GM12892 (cell line): ENCODE results near the gene OR6C3. TPM values are rescaled to one million over a fixed set of nuclear protein-coding genes. Genes with fewer than 3 reads are reported as not detected.
"Not testable (repeated sequence)": the region's sequence is repeated elsewhere in the genome, so short reads cannot be mapped to it uniquely, and the experiment has no call there.

ENCODE experiments used
- DNase-seq: peaks from one replicate; pipeline ENCODE4 v3.0.0; 2011; ENCODE audit not compliant: insufficient read length
- FAIRE-seq: peaks from 2 replicates; lab custom pipeline; 2011; peaks lifted over from hg19 to GRCh38; lab: Jason Lieb, UNC
- POLR2A ChIP-seq: IDR thresholded peaks from 2 replicates; pipeline ENCODE4 v1.6.1; 2011; ENCODE audit warnings: low read depth, low read length, control low read depth
- POLR2AphosphoS5 ChIP-seq: IDR thresholded peaks from 2 replicates; pipeline ENCODE4 v1.6.1; 2011; ENCODE audit warnings: low read depth, low read length, control low read depth
- TAF1 ChIP-seq: IDR thresholded peaks from 2 replicates; pipeline ENCODE4 v1.6.1; 2011; ENCODE audit warnings: low read depth, mild to moderate bottlenecking, control low read depth, low read length, borderline replicate concordance
- polyA plus RNA-seq: library from polyadenylated mRNA; unstranded; fragments of >200 nt; gene quantifications from one replicate; pipeline ENCODE4 v1.2.1, GENCODE V29; 2012; ENCODE audit warnings: missing spikeins, inconsistent platforms; ENCODE audit not compliant: missing spikeins

OR6C3 gene
- polyA plus RNA-seq, result not detected

GRCh38 chr12:55330446-55330845, at the start of gene OR6C3:
Gene OR6C3, plus strand, starts transcription at chr12:55330746. Its CDS starts 955 bp downstream, at chr12:55331701.
- DNase-seq (no peak), FAIRE-seq (no peak)
- no peak for TF ChIP-seq POLR2AphosphoS5
- TF ChIP-seq TAF1, result no peak
- no peak for TF ChIP-seq POLR2A

DNA sequence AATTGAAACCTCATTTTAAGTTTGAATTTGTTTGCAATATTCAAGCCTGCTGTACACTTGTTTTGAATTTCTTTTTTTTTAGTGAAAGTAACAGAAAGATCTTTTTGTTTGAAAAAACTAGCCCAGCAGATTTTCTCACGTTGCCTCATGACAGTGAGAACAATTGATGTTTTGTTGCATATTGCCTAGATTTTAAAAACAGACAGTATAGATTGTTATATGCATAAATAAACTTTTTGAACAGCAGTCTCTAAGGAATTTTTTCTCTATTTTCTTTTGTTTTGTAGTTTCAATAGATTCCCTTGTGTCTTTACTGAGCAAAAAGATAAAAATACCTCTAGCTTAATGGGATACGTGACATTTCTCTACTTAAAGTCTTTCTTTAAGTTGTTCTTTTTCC, 49.6 kb upstream of the OR6C3 start:
- no peak for TF ChIP-seq POLR2A
- no peak for TF ChIP-seq TAF1
- no peak for TF ChIP-seq POLR2AphosphoS5
- no peak for FAIRE-seq
- no peak for DNase-seq

DNA sequence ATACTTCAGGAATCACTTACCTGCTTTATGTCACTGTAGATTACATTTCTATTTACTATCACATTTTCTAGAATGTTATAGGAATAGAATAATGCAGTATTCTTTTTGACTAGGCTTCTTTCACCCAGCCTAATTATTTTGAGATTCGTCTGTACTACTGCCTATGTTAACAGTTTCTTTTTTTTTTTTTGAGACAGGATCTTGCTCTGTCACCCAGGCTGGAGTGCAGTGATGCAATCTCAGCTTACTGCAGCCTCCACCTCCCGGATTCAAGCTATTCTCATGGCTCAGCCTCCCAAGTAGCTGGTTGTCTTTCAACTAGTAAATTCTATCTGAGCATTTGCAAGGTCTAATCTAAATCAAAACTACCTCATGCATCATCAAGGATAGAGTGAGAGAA, 40.5 kb upstream of the OR6C3 start:
- TF ChIP-seq POLR2A, result no peak
- TF ChIP-seq POLR2AphosphoS5, result no peak
- no peak for DNase-seq
- FAIRE-seq, result no peak

DNA sequence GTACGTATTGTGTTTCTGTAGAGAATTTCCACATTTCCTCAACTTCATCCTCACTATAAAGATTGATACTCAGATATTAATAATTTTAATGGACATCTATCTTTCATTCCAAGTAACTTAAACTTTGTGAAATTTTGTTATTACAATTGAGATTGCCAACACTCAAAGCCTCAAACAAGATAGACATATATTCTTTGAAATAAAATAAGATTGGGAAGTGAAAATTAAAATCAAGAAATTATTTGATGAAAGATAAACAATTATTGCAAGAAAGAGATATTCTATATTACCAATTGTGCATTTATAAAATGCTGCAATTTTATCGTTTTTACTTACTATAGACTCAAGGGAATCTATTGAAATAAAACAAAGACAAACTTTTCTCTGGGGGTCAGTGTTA, 34.1 kb upstream of the OR6C3 start, which contains the start of gene OR6C6:
TSS of gene OR6C6 (minus strand) at position 101 of the 400 bp plus-strand sequence. CDS start 1,337 bp downstream, outside the sequence.
- TF ChIP-seq TAF1 (no peak), POLR2A (no peak), POLR2AphosphoS5 (no peak)
- FAIRE-seq (no peak), DNase-seq (no peak)

DNA sequence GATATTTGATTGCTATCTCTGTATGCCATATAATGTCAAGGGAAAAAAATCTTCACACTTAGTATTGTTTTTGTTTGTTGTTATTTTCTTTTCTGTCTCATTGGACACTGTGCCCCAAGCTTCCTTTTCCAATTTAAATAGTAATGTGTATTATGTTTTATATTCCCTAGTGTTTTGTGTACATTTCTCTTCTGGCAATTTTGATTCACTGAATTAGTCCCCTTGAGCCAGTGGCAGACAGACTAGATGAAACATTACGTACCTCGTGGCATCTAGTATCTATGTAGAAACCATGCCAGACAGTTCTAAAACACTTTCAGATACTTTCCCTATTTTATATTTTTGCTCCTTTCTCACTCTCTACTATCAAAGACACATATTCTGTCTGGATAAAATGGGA, 16.5 kb upstream of the OR6C3 start, which contains the start of gene OR6C1:
TSS of gene OR6C1 (plus strand) at position 301 of the 400 bp plus-strand sequence. CDS start 6,257 bp downstream, outside the sequence.
- FAIRE-seq, result no peak
- DNase-seq, result no peak
- TF ChIP-seq POLR2A, result no peak
- TF ChIP-seq POLR2AphosphoS5, result no peak
- no peak for TF ChIP-seq TAF1

DNA sequence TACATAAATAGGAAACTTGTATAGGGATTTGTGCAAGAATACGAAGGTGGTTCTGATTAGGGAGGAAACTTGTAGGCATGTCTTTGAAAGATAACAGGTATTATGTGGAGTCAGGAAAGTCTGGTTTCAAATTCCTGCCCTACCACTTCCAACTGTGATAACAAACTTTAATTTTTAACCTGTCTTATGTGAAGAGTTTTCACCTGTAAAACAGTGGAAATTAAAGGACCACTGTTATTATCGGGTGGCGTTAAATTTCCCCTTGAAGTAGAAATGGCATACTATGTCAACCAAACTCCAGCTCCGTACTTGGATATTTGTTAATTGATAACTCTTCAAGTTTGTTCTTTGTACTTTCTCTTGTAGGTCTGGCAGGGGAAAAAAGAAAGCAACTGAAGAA, 10.3 kb upstream of the OR6C3 start:
- TF ChIP-seq TAF1, result no peak
- TF ChIP-seq POLR2A, result no peak
- TF ChIP-seq POLR2AphosphoS5, result no peak
- FAIRE-seq (no peak), DNase-seq (no peak)

- DNase-seq, FAIRE-seq: not testable (repeated sequence)
Observed at GRCh38 chr12:55325801-55326200, 4.7 kb upstream of the OR6C3 start.

DNA sequence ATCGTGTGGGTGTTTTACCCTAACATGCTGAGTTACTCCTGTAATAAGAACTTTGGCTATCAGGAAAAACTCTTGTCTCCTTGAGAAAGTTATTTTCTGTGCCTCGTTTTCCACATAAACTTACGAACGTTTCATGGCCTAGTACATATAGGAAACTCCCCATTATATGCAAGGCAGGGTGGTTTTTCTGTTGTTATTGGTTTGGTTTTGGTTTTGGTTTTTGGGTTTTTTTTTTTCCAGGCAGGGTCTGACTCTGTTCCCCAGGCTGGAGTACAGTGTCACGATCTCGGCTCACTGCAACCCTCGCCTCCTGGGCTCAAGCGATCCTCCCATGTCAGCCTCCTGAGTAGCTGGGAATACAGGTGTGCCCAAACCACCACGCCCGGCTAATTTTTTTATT, 5.5 kb downstream of the OR6C3 start:
- FAIRE-seq, result no peak
- no peak for DNase-seq
- TF ChIP-seq POLR2AphosphoS5 (no peak), TAF1 (no peak), POLR2A (no peak)

- DNase-seq, FAIRE-seq: not testable (repeated sequence)
Observed at GRCh38 chr12:55355338-55355737, 24.8 kb downstream of the OR6C3 start.

GRCh38 chr12:55362675-55363074, 32.1 kb downstream of the OR6C3 start, which contains the start of gene OR6C75:
Gene OR6C75, plus strand, starts transcription at chr12:55362975. Its CDS starts 2,136 bp downstream, at chr12:55365111.
- DNase-seq, result no peak
- no peak for FAIRE-seq
- TF ChIP-seq POLR2AphosphoS5 (no peak), TAF1 (no peak), POLR2A (no peak)

DNA sequence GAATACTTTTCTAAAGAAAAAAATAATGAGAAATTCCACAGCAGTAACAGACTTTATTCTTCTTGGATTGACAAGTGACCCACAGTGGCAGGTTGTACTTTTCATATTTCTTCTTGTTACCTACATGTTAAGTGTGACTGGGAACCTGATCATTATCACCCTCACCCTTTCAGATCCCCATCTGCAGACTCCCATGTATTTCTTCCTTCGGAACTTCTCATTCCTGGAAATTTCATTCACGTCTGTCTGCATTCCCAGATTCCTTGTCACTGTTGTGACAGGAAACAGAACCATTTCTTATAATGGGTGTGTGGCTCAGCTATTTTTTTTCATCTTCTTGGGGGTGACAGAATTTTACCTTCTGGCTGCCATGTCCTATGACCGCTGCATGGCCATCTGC, 34.5 kb downstream of the OR6C3 start:
- DNase-seq, result no peak
- no peak for FAIRE-seq
- no peak for TF ChIP-seq POLR2AphosphoS5
- no peak for TF ChIP-seq POLR2A
- TF ChIP-seq TAF1, result no peak

- FAIRE-seq, result no peak
Observed at GRCh38 chr12:55372521-55372920, 42.0 kb downstream of the OR6C3 start.

More at GRCh38 chr12:55372521-55372920, 42.0 kb downstream of the OR6C3 start:
- TF ChIP-seq POLR2A (no peak), POLR2AphosphoS5 (no peak), TAF1 (no peak)
- no peak for DNase-seq
